GM21786 (cell line): ENCODE results near the gene CD58.

Experiments used
- ATAC-seq: cut with Tn5 transposase; IDR thresholded peaks from one replicate; pipeline ENCODE4 v1.9.1; 2021; ENCODE audit not compliant: unreplicated experiment

The CD58 gene

GRCh38 chr1:116544588-116545358 lies 26.1 kb downstream of the CD58 start:
- peak; percentile 40 for ATAC-seq

- peak; percentile 49 for ATAC-seq
Observed at GRCh38 chr1:116540088-116540487, 30.7 kb downstream of the CD58 start.

GRCh38 chr1:116538544-116538943 lies 32.3 kb downstream of the CD58 start:
- peak; percentile 86 for ATAC-seq

- no peak for ATAC-seq
Observed at GRCh38 chr1:116537898-116538297, 32.9 kb downstream of the CD58 start.

- ATAC-seq, result no peak
Observed at GRCh38 chr1:116537040-116537831, 33.6 kb downstream of the CD58 start.

GRCh38 chr1:116534014-116534739 lies 36.6 kb downstream of the CD58 start:
- no peak for ATAC-seq

- no peak for ATAC-seq
Observed at GRCh38 chr1:116533429-116533820, 37.4 kb downstream of the CD58 start.

GRCh38 chr1:116532671-116533428 lies 38.0 kb downstream of the CD58 start:
- no peak for ATAC-seq

- ATAC-seq, result no peak
Observed at GRCh38 chr1:116531917-116532316, 38.9 kb downstream of the CD58 start.

- no peak for ATAC-seq
Observed at GRCh38 chr1:116529681-116530080, 41.1 kb downstream of the CD58 start.

- no peak for ATAC-seq
Observed at GRCh38 chr1:116529199-116529631, 41.6 kb downstream of the CD58 start.

GRCh38 chr1:116528329-116529083 lies 42.3 kb downstream of the CD58 start:
- no peak for ATAC-seq

GRCh38 chr1:116525440-116525839 lies 45.4 kb downstream of the CD58 start:
- ATAC-seq, result no peak

- ATAC-seq, result no peak
Observed at GRCh38 chr1:116521186-116521585, 49.6 kb downstream of the CD58 start.

GRCh38 chr1:116518400-116518799 lies 52.4 kb downstream of the CD58 start:
- no peak for ATAC-seq

GRCh38 chr1:116516631-116517030 lies 54.2 kb downstream of the CD58 start:
- ATAC-seq, result no peak

- no peak for ATAC-seq
Observed at GRCh38 chr1:116515702-116516101, 55.1 kb downstream of the CD58 start.

GRCh38 chr1:116514708-116515525 lies 55.9 kb downstream of the CD58 start:
- peak; percentile 88 for ATAC-seq

GRCh38 chr1:116513956-116514355 lies 56.9 kb downstream of the CD58 start:
- ATAC-seq, result no peak
